HEK293 (cell line): ENCODE results near the gene SORL1.

ENCODE experiments used
- CTCF ChIA-PET: fragments of 350-600 bp; formaldehyde crosslinking; extraction: SDS; loops from one replicate; lab custom pipeline; 2021; ENCODE audit warnings: antibody characterized with exemption; lab: Yijun Ruan, JAX
- POLR2A ChIA-PET: fragments of 300-600 bp; formaldehyde crosslinking; extraction: SDS; loops from one replicate; lab custom pipeline; 2020; ENCODE audit warnings: antibody characterized with exemption, inconsistent platforms; lab: Yijun Ruan, JAX
- H3K27ac ChIP-seq: fragments of 200-500 bp; sonication (Bioruptor generic); 2 replicates; pipeline ENCODE4 v1.5.1; 2014; ENCODE audit warnings: low read depth, low read length, control low read depth, inconsistent platforms; ENCODE audit errors: extremely low read depth
- H3K36me3 ChIP-seq, 2 experiments: fragments of 200-500 bp in 1 of 2; sonication (Bioruptor generic) in 1 of 2; 1 replicate in 1 of 2; 2 replicates in 1 of 2; pipeline ENCODE4 v1.5.1; 2014 to 2017; ENCODE audit warnings: inconsistent platforms in 2 of 2, low read length in 2 of 2; ENCODE audit not compliant: control insufficient read depth in 2 of 2, insufficient read depth in 1 of 2
- H3K4me1 ChIP-seq: fragments of 200-500 bp; sonication (Bioruptor generic); 2 replicates; pipeline ENCODE4 v1.5.1; 2014; ENCODE audit warnings: mild to moderate bottlenecking, low read length, inconsistent platforms; ENCODE audit not compliant: control insufficient read depth, insufficient read depth
- H3K4me3 ChIP-seq: 2 replicates; pipeline ENCODE4 v1.5.1; 2011; ENCODE audit warnings: low read depth, mild to moderate bottlenecking, control low read depth, low read length, moderate library complexity
- H3K9me3 ChIP-seq: fragments of 200-500 bp; sonication (Bioruptor generic); 2 replicates; pipeline ENCODE4 v1.5.1; 2014; ENCODE audit warnings: low read depth, low read length, inconsistent platforms; ENCODE audit not compliant: control insufficient read depth, insufficient read depth
- AEBP2 ChIP-seq: fragments of 450-650 bp; formaldehyde crosslinking; IDR thresholded peaks from 2 replicates; pipeline ENCODE4 v1.5.1; 2016; ENCODE audit warnings: missing biosample characterization, missing genetic modification characterization, borderline replicate concordance
- HOXD13 ChIP-seq: sonication (generic); formaldehyde crosslinking; IDR thresholded peaks from 2 replicates; pipeline ENCODE4 v1.8.0; 2022; ENCODE audit warnings: missing genetic modification reagents, borderline replicate concordance
- MEIS1 ChIP-seq: sonication (generic); formaldehyde crosslinking; IDR thresholded peaks from 2 replicates; pipeline ENCODE4 v1.8.1; 2022; ENCODE audit warnings: missing genetic modification reagents, mild to moderate bottlenecking, borderline replicate concordance
- SP3 ChIP-seq: fragments of 450-650 bp; formaldehyde crosslinking; IDR thresholded peaks from 2 replicates; pipeline ENCODE4 v1.5.1; 2016; ENCODE audit warnings: missing biosample characterization, missing genetic modification characterization
- ZIC2 ChIP-seq: fragments of 450-650 bp; formaldehyde crosslinking; IDR thresholded peaks from 2 replicates; pipeline ENCODE4 v1.5.1; 2016; ENCODE audit warnings: missing biosample characterization, missing genetic modification characterization
- ZNF155 ChIP-seq: fragments of 450-650 bp; formaldehyde crosslinking; IDR thresholded peaks from 2 replicates; pipeline ENCODE4 v1.5.1; 2016; ENCODE audit warnings: missing biosample characterization, missing genetic modification characterization
- ZNF391 ChIP-seq: fragments of 450-650 bp; formaldehyde crosslinking; IDR thresholded peaks from 2 replicates; pipeline ENCODE4 v1.5.1; 2016; ENCODE audit warnings: low read depth, missing biosample characterization, missing genetic modification characterization, borderline replicate concordance
- ZNF530 ChIP-seq: fragments of 450-650 bp; formaldehyde crosslinking; IDR thresholded peaks from 2 replicates; pipeline ENCODE4 v1.5.1; 2016; ENCODE audit warnings: low read depth, missing biosample characterization, missing genetic modification characterization
- ZNF549 ChIP-seq: fragments of 450-650 bp; IDR thresholded peaks from 2 replicates; pipeline ENCODE4 v1.5.1; 2018; ENCODE audit warnings: missing biosample characterization, missing genetic modification characterization, mild to moderate bottlenecking, inconsistent platforms, moderate library complexity
- ZNF585B ChIP-seq: fragments of 450-650 bp; formaldehyde crosslinking; IDR thresholded peaks from 2 replicates; pipeline ENCODE4 v1.5.1; 2016; ENCODE audit warnings: missing biosample characterization, missing genetic modification characterization
- ZNF747 ChIP-seq: fragments of 450-650 bp; formaldehyde crosslinking; IDR thresholded peaks from 2 replicates; pipeline ENCODE4 v1.5.1; 2016; ENCODE audit warnings: missing biosample characterization, missing genetic modification characterization
- ZNF791 ChIP-seq: fragments of 450-650 bp; formaldehyde crosslinking; IDR thresholded peaks from 2 replicates; pipeline ENCODE4 v1.5.1; 2016; ENCODE audit warnings: missing biosample characterization, missing genetic modification characterization
- ZSCAN16 ChIP-seq: fragments of 450-650 bp; formaldehyde crosslinking; IDR thresholded peaks from 2 replicates; pipeline ENCODE4 v1.5.1; 2016; ENCODE audit warnings: missing biosample characterization, missing genetic modification characterization
- TF ChIP-seq, protein P1 (sequence below): fragments of 450-650 bp; formaldehyde crosslinking; IDR thresholded peaks from 2 replicates; pipeline ENCODE4 v1.5.1; 2016; ENCODE audit warnings: missing biosample characterization, missing genetic modification characterization, low read depth
- TF ChIP-seq, protein P2 (sequence below): fragments of 450-650 bp; formaldehyde crosslinking; IDR thresholded peaks from 2 replicates; pipeline ENCODE4 v1.5.1; 2016; ENCODE audit warnings: missing biosample characterization, missing genetic modification characterization
- TF ChIP-seq, protein P3 (sequence below): fragments of 450-650 bp; formaldehyde crosslinking; IDR thresholded peaks from 2 replicates; pipeline ENCODE4 v1.5.1; 2016; ENCODE audit warnings: missing biosample characterization, missing genetic modification characterization
- TF ChIP-seq, protein P4 (sequence below): fragments of 450-650 bp; formaldehyde crosslinking; IDR thresholded peaks from 2 replicates; pipeline ENCODE4 v1.5.1; 2016; ENCODE audit warnings: missing biosample characterization, missing genetic modification characterization
- TF ChIP-seq, protein P5 (sequence below): fragments of 450-650 bp; formaldehyde crosslinking; IDR thresholded peaks from 2 replicates; pipeline ENCODE4 v1.5.1; 2017; ENCODE audit warnings: missing biosample characterization, missing genetic modification characterization

The SORL1 gene

DNA sequence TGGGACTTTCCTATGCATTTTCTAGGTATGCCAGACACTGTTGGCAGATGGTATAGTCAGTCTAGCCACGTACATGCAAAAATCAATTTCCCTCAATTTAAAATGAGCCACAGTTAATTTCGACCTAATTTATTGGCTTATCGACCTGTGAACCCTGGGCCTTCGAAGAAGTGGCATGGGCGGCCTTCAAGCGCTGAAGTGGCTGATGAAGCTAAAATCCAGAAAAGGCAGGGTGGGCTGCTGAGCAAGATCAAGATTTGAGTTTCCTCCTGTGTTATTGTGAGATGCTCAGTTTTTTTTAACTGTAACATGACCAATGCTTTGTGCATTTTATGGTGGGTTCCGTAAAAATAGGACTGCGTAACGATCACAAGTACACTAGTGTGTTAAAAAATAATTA, 6.4 kb downstream of the SORL1 start:
- Histone ChIP-seq H3K9me3 (no peaks in the 10 kb centered on the region), H3K4me1 (no peaks in the 10 kb centered on the region; the same call in none of the 2 replicates)
- TF ChIP-seq, protein P1, sequence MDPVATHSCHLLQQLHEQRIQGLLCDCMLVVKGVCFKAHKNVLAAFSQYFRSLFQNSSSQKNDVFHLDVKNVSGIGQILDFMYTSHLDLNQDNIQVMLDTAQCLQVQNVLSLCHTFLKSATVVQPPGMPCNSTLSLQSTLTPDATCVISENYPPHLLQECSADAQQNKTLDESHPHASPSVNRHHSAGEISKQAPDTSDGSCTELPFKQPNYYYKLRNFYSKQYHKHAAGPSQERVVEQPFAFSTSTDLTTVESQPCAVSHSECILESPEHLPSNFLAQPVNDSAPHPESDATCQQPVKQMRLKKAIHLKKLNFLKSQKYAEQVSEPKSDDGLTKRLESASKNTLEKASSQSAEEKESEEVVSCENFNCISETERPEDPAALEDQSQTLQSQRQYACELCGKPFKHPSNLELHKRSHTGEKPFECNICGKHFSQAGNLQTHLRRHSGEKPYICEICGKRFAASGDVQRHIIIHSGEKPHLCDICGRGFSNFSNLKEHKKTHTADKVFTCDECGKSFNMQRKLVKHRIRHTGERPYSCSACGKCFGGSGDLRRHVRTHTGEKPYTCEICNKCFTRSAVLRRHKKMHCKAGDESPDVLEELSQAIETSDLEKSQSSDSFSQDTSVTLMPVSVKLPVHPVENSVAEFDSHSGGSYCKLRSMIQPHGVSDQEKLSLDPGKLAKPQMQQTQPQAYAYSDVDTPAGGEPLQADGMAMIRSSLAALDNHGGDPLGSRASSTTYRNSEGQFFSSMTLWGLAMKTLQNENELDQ (tag by site-specific recombination) = no peak
- no peak for TF ChIP-seq ZNF747 (tag by site-specific recombination)
- TF ChIP-seq, all 188 proteins: peak for 0
- ChIA-PET POLR2A (no interaction called here), CTCF (interaction anchor here (0.6 kb wide), 1 partner anchor 66 kb away, joined by 3 read pairs; no protein-coding TSS in a partner anchor)
- Histone ChIP-seq H3K36me3 (no peaks in the 10 kb centered on the region), H3K4me3 (no peak overlapping the region), H3K27ac (no peak overlapping the region)

DNA sequence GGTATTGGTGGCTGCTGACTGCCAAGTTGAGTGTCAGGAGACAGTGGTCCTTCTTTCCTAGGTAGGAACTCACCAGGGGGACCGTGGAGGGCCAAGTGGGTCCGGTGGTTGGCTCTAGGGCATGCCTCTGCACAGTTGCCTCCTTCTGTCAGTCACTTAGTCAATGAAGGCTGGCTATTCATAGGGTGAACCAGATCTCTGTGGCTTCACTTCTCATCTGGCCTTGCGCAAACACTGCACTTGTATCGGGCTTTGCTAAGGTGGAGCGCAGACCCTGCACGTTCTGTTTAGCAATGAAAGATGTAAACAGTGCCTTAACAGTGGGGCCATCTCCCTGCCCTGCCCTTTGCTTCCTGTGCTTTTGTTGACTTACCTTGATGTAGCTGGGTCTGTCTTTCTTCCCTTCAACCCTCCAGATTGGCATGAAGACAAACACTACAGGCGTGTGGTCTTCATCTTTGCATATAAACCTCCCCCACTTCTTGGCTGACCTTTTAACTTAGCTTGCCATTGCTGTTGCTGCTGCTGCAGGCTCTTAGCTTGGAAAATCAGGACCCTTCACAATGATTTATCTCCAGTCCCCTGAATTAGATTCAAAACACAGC, 7.4 kb downstream of the SORL1 start:
- no peak for TF ChIP-seq ZNF391 (tag by site-specific recombination)
- TF ChIP-seq, protein P2, sequence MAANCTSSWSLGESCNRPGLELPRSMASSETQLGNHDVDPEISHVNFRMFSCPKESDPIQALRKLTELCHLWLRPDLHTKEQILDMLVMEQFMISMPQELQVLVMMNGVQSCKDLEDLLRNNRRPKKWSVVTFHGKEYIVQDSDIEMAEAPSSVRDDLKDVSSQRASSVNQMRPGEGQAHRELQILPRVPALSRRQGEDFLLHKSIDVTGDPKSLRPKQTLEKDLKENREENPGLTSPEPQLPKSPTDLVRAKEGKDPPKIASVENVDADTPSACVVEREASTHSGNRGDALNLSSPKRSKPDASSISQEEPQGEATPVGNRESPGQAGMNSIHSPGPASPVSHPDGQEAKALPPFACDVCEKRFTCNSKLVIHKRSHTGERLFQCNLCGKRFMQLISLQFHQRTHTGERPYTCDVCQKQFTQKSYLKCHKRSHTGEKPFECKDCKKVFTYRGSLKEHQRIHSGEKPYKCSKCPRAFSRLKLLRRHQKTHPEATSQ (tag by site-specific recombination) = no peak
- TF ChIP-seq ZNF585B (tag by site-specific recombination) = no peak
- TF ChIP-seq ZNF791 (tag by site-specific recombination) = no peak
- TF ChIP-seq ZNF530 (tag by site-specific recombination) = no peak
- TF ChIP-seq, protein P3, sequence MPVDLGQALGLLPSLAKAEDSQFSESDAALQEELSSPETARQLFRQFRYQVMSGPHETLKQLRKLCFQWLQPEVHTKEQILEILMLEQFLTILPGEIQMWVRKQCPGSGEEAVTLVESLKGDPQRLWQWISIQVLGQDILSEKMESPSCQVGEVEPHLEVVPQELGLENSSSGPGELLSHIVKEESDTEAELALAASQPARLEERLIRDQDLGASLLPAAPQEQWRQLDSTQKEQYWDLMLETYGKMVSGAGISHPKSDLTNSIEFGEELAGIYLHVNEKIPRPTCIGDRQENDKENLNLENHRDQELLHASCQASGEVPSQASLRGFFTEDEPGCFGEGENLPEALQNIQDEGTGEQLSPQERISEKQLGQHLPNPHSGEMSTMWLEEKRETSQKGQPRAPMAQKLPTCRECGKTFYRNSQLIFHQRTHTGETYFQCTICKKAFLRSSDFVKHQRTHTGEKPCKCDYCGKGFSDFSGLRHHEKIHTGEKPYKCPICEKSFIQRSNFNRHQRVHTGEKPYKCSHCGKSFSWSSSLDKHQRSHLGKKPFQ (tag by site-specific recombination) = no peak
- TF ChIP-seq MEIS1 (CRISPR knock-in tag) = no peak
- no peak for TF ChIP-seq ZNF549 (tag by site-specific recombination)
- TF ChIP-seq, protein P4, sequence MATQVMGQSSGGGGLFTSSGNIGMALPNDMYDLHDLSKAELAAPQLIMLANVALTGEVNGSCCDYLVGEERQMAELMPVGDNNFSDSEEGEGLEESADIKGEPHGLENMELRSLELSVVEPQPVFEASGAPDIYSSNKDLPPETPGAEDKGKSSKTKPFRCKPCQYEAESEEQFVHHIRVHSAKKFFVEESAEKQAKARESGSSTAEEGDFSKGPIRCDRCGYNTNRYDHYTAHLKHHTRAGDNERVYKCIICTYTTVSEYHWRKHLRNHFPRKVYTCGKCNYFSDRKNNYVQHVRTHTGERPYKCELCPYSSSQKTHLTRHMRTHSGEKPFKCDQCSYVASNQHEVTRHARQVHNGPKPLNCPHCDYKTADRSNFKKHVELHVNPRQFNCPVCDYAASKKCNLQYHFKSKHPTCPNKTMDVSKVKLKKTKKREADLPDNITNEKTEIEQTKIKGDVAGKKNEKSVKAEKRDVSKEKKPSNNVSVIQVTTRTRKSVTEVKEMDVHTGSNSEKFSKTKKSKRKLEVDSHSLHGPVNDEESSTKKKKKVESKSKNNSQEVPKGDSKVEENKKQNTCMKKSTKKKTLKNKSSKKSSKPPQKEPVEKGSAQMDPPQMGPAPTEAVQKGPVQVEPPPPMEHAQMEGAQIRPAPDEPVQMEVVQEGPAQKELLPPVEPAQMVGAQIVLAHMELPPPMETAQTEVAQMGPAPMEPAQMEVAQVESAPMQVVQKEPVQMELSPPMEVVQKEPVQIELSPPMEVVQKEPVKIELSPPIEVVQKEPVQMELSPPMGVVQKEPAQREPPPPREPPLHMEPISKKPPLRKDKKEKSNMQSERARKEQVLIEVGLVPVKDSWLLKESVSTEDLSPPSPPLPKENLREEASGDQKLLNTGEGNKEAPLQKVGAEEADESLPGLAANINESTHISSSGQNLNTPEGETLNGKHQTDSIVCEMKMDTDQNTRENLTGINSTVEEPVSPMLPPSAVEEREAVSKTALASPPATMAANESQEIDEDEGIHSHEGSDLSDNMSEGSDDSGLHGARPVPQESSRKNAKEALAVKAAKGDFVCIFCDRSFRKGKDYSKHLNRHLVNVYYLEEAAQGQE (tag by site-specific recombination) = no peak
- TF ChIP-seq ZSCAN16 (tag by site-specific recombination) = no peak
- no peak for TF ChIP-seq HOXD13 (CRISPR knock-in tag)
- TF ChIP-seq SP3 (tag by site-specific recombination) = no peak
- no peak for TF ChIP-seq ZIC2 (tag by site-specific recombination)
- TF ChIP-seq, protein P5, sequence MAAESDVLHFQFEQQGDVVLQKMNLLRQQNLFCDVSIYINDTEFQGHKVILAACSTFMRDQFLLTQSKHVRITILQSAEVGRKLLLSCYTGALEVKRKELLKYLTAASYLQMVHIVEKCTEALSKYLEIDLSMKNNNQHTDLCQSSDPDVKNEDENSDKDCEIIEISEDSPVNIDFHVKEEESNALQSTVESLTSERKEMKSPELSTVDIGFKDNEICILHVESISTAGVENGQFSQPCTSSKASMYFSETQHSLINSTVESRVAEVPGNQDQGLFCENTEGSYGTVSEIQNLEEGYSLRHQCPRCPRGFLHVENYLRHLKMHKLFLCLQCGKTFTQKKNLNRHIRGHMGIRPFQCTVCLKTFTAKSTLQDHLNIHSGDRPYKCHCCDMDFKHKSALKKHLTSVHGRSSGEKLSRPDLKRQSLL = no peak
- no peak for TF ChIP-seq AEBP2 (tag by site-specific recombination)
- TF ChIP-seq ZNF155 (tag by site-specific recombination) = no peak
- TF ChIP-seq, all 188 proteins: peak for 0
- no peaks in the 10 kb centered on the region for H3K9me3 ChIP-seq
- no peaks in the 10 kb centered on the region; the same call in none of the 2 replicates for H3K4me1 ChIP-seq
- H3K27ac ChIP-seq = no peak overlapping the region
- H3K4me3 ChIP-seq = no peak overlapping the region
- H3K36me3 ChIP-seq = no peaks in the 10 kb centered on the region
- ChIA-PET POLR2A (no interaction called here), CTCF (interaction anchor here (0.6 kb wide), 1 partner anchor 65 kb away, joined by 3 read pairs; no protein-coding TSS in a partner anchor)
